IPS-18c (cell line): ENCODE data around the gene RAD51B.

Experiments
- H3K4me3 ChIP-seq: 2 replicates; pipeline ENCODE4 v1.7.0; 2013; ENCODE audit warnings: low read depth, mild to moderate bottlenecking, low read length, moderate library complexity; ENCODE audit not compliant: insufficient read depth
- H3K9me3 ChIP-seq: one replicate; pipeline ENCODE4 v1.6.1; 2013; ENCODE audit warnings: mild to moderate bottlenecking, low read length, moderate library complexity; ENCODE audit not compliant: control insufficient read depth, insufficient read depth

RAD51B gene

DNA sequence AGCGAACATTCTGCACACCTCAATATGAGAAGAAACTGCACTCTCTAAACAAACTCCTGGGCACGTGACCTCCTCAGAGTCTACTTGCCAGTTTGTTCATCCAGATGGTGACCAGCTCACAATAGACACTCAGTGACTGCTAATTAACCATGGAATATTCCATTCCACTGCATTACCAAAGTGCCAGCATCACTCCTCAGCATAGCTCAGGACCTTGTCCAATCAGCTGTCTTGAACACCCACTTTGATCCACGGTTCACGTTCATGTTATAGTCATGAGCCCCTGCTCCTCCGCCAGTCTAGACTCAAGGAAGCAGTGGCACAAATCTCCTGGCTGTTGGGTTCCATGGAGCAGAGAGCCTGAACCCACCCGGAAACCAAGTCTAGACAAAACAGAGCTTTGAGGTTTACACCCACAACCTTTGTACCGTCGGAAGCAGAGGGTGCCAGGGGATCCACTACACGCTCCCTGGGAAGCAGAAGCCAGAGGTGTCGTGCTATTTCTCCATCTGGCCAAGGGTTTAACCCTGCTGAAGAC is 688.0 kb downstream of the RAD51B start:
- H3K9me3 ChIP-seq: no peaks in the 10 kb centered on the region
- no peak overlapping the region for H3K4me3 ChIP-seq

DNA sequence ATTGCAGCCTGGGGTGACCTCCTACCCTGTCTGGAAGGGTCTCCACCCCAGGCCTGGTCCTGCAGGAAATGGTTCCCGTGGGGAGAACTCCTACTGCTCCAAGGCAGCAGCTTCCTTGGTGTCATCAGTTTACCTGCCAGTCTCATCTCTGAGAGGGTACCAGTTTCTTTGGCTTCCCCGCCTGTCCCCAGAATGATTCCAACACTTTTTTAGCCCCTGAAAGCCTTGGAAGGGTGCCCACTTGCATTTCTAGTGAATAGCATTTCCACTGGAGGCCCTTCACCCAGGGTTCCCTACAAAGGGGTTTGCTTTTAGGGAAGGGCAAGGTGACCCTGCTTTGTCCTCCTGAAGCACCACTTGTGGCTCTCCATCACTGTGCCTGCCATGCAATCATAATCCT is 689.0 kb downstream of the RAD51B start:
- H3K4me3 ChIP-seq: no peak overlapping the region
- no peaks in the 10 kb centered on the region for H3K9me3 ChIP-seq

- H3K9me3 ChIP-seq: no peaks in the 10 kb centered on the region
- H3K4me3 ChIP-seq: no peak overlapping the region
Observed at GRCh38 chr14:68509188-68509983, 689.8 kb downstream of the RAD51B start.

DNA sequence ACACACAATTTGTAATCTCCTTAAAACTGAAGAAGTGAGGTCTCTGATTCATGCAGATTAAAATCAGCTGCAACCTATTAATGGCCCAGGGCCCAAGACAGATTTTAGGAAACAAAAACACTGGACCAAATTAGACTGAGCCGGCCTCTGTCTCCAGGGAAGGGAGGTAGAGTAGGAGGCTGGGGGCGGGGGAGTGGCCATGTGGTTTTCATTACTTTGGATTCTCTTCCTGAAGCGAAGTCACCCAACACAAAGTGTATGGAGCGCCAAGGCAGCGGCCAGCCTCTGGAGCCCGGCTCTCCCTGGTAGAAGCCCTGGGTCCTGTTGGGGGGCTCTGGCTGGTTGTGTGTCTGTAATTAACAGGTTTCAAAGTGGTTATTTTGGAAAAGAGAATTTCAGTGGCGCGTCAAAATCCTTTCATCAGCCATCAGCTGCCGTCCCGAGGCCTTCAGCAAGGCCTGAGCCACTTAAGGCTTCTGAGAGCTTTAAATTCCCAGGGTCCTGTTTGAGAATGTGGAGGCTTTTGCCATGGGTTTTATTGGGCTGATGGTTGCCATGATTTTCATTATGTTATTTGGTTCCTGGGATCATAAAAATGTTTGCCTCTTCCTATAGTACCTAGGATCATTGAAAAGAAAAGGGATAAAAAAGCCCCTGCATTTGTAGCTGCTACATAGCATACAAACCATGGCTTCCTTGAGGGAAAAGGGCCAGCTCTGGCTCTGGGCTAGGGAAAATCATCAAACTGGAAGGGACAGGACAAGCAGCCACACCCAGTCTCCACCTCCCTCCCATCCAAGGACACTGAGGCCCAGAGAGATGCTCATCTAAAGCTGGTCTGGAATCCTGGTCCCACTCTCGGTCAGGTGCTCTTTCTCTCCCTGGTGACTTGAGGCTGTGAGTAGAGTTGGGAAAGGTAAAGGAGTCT is 690.9 kb downstream of the RAD51B start:
- no peak overlapping the region for H3K4me3 ChIP-seq

DNA sequence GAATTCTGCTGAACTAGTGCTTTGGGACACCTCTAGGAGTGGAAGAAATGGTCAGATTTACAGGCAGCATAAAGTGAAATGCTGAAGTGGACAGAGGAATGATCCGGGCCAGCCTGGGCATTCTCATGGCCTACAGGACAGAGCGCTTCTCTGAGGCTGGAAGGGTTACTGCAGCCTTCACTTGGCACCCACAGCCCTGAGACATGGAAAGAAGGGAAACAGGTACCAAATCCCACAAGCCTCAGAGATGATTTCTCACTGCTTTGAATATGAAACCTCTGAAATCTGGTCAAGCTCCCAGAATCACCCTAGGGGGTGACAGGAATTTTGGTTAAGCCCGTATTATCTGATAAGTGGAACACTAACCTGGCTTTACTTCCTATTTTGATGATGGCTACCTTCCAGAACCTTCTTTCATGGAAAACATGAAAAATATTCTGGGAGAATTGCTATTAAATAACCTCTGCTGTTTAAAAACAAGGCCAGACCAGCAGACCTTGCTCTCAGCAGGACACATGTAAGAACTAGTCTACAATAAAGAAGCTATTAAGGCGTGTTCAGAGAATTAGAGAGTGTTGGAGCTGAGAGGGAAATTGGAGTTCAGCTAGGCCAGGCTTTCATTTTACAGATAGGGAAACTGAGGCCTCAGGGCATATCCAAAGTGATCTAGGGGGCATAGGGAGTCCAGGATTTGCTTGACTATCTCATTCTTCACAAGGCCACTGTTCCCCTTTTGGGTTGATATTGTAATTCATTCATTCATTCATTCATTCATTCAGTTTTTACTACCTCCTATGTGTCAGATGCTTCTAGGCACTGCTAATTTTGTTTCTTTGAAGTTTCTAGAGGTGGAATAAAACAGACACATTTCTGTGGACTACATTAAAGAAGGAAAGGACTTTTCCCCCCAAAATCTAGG is 691.8 kb downstream of the RAD51B start:
- Histone ChIP-seq H3K4me3 (no peak overlapping the region), H3K9me3 (no peaks in the 10 kb centered on the region)

More for the DNA sequence above, 690.9 kb downstream of the RAD51B start:
- no peaks in the 10 kb centered on the region for H3K9me3 ChIP-seq

- Histone ChIP-seq H3K9me3 (no peaks in the 10 kb centered on the region), H3K4me3 (no peak overlapping the region)
Observed at GRCh38 chr14:68512088-68512487, 692.5 kb downstream of the RAD51B start.

GRCh38 chr14:68513137-68513536 is 693.6 kb downstream of the RAD51B start:
- Histone ChIP-seq H3K9me3 (no peaks in the 10 kb centered on the region), H3K4me3 (no peak overlapping the region)

GRCh38 chr14:68513838-68514607 is 694.4 kb downstream of the RAD51B start:
- Histone ChIP-seq H3K9me3 (no peaks in the 10 kb centered on the region), H3K4me3 (no peak overlapping the region)

DNA sequence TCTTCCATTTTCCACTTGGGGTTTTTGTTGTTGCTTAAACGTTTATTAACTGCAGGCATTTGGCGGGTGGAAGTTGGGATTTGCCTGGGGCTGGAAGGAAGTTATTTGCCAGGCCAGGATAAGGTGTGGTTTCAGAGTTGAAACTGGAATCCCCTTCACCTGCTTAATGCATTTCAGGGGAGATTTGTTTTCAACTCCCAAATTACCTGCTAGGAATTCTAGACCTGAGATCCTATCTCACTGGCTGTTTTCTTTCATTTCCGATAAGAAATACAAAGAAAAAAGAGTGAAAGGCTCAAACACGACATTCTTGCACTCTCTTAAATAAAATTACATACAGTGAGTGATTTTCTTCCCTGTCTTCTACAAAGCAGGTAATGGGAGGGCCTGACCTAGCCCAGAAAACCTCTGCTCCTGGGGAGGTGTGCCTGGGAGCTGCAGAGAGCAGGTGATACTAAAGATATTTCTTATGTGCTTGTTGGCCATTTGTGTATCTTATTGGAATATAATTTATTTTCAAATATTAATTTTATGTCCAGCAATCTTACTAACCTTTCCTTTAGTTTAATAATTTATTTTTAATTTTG is 695.1 kb downstream of the RAD51B start:
- Histone ChIP-seq H3K4me3 (no peak overlapping the region), H3K9me3 (no peaks in the 10 kb centered on the region)

GRCh38 chr14:68516342-68516741 is 696.8 kb downstream of the RAD51B start:
- H3K9me3 ChIP-seq: no peaks in the 10 kb centered on the region
- H3K4me3 ChIP-seq: no peak overlapping the region

DNA sequence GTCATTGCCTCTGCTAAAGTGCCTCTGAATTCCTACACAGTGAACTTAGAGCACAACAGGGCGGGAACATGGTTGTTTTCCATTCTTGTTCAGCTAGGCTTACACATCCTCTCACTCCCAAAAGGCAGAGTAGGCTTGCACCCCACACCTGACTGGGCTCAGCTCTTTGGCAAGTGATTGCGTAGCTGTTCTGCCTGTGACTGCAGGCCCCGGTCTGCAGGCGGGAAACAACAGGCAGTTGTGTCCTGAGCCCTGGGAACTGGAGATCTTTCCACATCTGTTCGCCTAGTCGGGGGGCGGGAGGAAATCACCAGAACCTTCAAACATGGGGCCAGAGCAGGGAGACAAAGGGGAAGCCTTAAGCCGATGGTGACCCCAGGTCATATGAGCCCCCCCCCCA is 698.6 kb downstream of the RAD51B start:
- H3K4me3 ChIP-seq: no peak overlapping the region
- H3K9me3 ChIP-seq: no peaks in the 10 kb centered on the region

DNA sequence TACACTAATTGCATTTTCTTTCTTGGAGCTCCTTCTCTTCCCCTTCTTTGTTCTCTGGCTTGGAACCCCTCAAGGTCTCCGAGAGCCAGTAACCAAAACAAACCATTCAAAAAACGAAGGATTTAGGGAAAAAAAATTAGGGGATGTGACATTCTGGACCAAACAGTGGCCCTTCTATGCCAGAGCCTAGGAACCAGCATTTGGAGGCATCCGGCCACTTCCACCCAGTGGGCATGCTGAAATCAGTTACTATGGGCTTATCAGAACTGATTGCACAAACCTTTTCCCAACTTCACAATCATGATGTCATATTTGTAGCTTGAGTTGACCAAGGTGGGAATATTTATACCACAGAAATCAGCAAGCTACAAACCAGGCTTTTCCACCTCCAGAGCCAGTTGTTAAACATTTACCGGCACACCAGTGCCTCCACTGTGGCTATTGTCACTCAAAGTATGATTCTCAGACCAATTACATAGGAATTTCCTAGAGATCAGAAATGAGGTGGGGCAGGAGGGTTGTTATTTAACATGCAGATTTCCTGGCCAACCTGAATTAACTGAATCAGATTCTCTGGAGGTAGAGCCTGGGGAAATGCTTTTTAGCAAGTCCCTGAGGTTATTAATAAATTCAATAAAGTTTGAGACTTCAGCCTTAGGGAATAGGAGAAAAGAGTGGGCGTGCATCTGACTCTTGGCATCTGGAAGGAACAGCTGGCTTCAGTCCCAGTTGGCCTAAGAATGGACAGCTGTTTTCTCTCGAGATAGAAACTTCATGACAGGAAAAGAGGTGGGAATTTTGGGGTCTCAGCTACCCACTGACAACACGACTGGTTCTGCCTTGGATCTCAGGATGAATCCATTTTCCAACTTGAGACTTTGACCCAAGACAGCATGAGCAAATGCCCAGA is 699.4 kb downstream of the RAD51B start:
- H3K4me3 ChIP-seq: no peak overlapping the region
- no peaks in the 10 kb centered on the region for H3K9me3 ChIP-seq

DNA sequence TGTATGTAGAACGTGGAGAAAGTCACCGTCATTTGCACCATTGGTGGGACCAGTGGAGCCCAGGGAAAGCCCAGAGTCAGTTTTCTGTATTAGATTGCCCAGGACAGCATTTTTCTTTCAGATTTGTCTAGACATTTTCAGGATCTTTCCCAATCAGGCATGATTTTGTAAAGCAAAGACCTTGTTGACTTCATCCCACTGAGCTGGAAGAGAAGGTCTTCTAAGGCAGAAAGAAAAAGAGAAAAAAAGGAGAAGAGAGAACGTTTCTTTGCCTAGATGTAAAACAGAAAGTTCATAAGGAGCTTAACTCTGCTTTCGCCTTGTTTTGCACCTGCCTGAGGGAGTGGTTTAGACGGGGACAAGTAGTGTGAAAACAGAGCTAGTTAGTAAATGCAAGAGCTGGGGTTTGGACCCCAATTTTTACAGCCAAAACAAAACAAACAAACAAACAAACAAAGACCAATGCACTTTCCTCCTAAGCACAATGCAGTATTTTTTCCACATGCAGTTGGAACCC is 700.1 kb downstream of the RAD51B start:
- no peaks in the 10 kb centered on the region for H3K9me3 ChIP-seq
- no peak overlapping the region for H3K4me3 ChIP-seq

- Histone ChIP-seq H3K4me3 (no peak overlapping the region), H3K9me3 (peaks cover 2% of the 10 kb centered on the region)
Observed at GRCh38 chr14:68520637-68521556, 701.3 kb downstream of the RAD51B start.
